ENCODE data around the gene TRRAP.

Gene TRRAP

GRCh38 chr7:98993024-98993897 lies 114.9 kb downstream of the TRRAP start:
- no peak for DNase-seq

DNA sequence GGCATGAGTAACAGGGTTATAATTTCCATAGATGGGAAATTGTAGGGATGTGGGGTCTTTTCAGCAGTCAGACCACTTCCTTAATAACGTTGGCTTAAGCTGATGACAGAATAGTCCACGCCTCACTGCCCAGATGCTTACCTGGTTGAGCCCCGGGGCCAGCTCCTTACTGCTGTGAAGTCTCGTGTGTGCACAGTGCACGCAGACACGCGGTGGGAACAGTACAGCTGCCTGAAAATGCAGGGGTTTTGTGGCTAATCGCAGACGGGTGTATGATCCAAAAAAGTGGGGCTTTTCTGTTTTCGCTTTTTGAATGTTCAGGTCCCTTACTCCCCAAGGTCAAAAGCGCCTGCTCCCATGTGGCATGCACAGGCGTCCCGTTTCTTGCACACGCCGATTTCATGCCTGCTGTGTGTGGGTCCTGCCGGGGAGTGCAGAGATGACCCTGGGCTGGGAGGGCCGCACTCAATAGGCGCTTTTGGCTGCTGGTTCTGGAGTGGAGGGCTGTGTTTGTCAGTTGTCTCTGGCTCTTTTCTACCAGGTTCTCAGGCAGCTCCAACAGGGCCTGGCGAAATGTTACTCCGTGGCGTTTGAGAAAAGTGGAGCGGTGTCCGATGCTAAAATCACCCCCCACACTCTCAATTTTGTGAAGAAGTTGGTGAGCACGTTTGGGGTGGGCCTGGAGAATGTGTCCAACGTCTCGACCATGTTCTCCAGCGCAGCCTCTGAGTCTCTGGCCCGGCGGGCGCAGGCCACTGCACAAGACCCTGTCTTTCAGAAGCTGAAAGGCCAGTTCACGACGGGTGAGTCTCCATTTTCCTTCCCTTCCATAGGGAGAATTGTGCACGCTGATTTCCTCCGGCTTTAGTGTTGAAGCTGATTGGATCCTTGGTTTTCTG lies 116.0 kb downstream of the TRRAP start:
- DNase-seq = no peak

DNA sequence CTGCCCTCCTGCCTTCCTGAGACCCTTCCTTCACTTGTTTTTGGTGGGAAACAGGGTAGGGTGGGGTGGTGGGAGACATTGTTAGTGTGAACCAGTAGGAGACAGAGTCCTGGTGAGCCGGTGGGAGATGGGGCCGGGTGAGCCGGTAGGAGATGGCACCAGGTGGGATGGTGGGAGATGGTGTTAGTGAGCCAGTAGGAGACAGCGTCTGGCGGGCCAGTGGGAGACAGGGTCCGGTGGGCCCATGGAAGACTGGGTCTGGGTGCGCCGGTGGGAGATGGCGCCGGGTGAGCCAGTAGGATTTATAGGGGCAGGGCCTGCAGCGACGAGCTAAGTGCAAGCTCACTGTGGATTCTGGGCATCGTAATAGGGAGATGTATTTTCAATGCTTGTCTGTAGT lies 116.8 kb downstream of the TRRAP start:
- no peak for DNase-seq

DNA sequence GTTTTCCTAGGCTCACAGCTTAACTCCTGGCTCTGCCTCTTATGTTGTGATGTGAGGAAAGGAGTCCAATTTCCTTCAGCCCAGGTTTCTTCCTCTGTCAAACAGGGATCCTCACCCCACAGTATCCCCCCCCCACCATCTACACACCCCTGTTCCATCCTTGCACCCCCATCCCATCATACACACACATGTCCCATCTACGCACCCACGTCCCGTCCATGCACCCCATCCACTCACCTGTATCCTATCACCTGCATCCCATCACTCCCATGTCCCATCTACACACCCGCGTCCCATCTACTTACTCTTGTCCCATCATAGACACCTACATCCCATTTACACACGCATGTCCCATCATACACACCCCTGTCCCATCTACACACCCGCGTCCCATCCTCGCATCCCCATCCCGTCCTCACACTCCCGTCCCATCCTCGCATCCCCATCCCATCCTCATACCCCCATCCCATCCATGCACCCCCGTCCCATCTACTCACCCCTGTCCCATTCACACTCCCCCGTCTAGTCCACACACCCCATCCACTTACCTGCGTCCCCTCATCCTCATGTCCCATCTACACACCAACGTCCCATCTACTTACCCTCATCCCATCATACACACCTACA lies 117.3 kb downstream of the TRRAP start:
- no peak for DNase-seq

DNA sequence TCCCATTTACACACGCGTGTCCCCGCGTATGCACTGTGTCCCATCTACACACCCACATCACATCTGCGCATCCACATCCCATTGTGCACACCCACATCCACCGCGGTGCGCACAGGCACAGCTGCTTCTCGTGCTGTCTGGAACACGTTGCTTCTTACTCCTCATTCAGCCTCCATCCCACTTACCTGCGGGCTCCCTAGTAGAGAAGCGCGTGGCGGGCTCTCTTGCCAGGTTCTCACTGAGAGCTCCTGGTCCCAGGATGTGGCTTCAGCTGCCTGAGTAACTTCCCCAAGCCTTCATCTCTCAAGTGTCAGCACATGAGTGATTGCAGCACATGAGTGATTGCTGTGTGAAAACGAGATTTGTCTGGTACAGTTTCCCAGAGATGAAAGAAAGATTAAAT lies 117.8 kb downstream of the TRRAP start:
- DNase-seq = no peak

DNA sequence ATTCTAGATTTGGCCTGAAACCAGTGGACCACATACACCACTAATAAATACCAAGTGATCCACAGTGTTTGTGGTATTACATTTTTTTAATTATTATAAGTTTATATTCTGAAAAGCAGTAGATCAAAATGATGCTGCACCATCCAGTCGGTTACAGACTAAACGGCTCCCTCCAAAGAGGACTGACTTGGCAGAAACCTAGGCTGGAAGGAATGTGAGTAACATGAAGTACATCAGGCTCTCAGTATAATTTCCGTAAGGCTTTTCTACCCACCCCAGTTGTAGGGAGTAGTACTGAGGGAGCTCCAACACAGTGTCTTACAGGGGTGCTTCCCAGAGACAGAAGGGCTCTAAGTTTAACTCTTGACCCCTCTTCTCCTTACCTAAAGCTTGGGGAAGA lies 119.5 kb downstream of the TRRAP start:
- no peak for DNase-seq

DNA sequence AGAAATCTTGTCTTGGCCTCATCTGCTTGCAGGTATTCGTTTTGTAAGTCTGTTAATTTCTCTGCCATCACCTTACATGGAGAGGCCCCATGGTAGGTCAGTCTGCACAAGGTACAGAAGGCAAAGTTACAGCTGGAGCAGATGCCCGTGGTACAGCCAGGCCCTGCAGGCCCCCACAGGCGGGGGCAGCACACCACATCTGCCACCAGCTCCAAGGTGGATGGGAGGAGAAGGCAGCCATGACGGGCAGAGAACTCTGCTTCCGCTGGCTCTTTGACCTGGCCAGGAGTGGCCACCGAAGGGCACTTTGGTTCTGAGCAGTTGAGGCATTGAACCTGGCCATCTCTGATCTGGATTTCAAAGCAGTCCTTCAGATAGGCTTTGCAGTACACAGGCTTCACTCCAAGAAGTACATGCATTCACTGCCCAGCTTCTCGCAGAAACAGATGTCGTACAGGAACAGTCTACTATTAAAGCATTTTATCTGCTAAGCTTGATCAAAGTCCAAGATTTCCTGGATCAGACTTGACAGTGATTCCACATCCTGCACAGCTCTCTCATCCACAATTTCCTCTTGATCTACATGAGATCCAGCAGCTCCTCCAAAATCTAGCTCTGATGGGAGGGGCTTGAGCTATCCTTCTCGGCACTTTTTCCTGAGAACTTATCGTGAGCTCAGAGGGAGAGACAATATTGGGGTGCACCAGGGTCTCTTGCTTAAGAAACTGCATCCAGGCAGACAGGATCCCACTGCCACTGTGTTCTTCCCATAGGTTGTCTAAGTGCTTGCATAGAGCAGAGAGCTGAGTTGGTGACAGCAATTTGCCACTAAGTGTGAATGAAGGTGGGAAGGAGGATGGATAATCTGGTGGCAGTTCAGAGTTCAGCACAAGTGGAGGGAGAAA lies 120.7 kb downstream of the TRRAP start:
- no peak for DNase-seq

DNA sequence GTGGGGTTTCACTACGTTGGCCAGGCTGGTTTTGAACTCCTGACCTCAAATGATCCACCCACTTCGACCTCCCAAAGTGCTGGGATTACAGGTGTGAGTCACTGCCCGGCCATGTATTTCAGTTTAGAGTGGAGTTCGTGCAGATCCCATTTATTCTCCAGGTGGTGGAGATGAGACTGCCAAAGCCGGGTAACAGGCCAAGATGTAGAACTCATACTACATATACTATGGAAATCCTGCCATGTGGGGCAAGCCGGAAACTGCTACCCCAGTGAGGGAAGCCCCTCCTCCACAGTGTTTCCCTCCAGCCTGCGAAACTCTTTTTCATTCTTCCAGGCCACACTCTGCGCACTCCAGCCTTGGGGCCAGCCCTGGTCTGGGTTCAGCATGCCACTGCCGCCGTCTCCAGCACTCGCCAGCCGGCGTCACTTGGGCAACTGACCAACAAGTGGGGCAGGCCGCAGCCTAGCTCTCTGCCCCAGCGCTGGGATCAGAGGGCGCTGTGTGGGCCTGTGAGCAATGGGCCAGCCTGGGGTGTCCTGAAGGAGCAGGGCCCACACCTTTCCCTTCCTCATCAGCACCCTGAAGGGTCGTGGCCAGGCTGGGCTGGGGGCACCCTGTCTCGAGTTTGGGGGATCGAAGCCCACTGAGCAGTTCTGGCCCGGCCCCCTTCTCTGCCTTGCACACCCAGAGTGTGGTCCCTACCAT lies 122.0 kb downstream of the TRRAP start:
- no peak for DNase-seq

DNA sequence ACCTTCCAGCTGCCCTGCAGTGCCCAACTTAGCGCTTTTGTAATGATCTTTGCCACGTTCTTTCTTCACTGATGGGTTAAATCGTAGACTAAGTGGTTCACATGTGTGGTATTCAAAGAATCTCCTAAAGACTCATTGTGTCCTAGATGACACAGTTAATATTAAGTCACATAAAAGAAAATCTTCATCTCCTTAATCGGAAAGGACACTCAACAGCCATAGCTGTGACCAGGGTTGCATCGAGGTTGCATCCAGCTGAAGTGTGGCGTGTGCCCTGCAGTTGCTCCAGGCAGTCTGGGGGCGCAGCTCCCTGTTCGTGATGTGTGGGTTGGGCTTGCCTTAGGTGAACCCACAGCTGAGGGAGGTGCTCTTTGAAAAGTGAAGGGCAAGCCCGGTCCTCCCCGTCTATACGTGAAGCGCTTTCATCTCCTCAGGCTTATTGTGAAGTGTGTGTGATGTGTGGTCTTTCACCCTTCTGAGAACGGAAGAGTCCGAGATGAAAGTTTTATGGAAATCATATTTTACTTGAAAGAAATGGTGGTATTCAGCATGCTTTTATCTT lies 122.7 kb downstream of the TRRAP start:
- DNase-seq = no peak

- no peak for DNase-seq
Measured at GRCh38 chr7:99001482-99002147, 123.3 kb downstream of the TRRAP start.

GRCh38 chr7:99002148-99002826 lies 124.0 kb downstream of the TRRAP start:
- DNase-seq = no peak

- no peak for DNase-seq
Measured at GRCh38 chr7:99002827-99003212, 124.5 kb downstream of the TRRAP start.

GRCh38 chr7:99003419-99003818 lies 125.1 kb downstream of the TRRAP start:
- no peak for DNase-seq

GRCh38 chr7:99004216-99004615 lies 125.9 kb downstream of the TRRAP start:
- DNase-seq = no peak

GRCh38 chr7:99004781-99005500 lies 126.6 kb downstream of the TRRAP start:
- no peak for DNase-seq

DNA sequence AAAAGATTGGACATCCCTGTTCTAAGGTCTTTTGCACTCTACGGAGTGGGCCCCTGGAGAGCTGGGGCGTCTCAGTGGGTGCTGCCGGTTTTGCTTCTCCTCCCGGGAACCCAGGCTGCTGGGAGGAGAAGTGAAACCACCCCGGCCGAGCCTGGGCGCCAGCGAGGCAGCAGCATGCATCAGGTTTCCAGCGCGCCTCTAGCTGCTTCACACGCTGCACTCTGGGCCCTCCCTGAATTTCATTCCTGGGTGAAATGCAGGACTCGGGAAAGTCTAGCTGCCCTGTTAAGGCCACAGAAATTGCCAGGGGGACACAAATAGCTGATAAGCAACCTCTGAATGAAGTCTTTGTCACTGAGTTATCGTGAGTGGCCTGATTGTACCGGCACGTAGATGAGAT lies 127.4 kb downstream of the TRRAP start:
- DNase-seq = no peak

GRCh38 chr7:99006739-99007424 lies 128.6 kb downstream of the TRRAP start:
- no peak for DNase-seq

- no peak for DNase-seq
Measured at GRCh38 chr7:99008181-99008631, 129.9 kb downstream of the TRRAP start.

Data from activated gamma-delta T cell (primary cell).